NCI-H226 (cell line): ENCODE results near the gene BMPR2.

Source experiments
- DNase-seq: peaks from one replicate; pipeline ENCODE4 v3.0.0-alpha.2; 2015

The BMPR2 gene

GRCh38 chr2:202608142-202608852 lies 232.2 kb downstream of the BMPR2 start:
- no peak for DNase-seq

- no peak for DNase-seq
Measured at GRCh38 chr2:202609381-202610145, 233.4 kb downstream of the BMPR2 start.

- no peak for DNase-seq
Measured at GRCh38 chr2:202610380-202610779, 234.3 kb downstream of the BMPR2 start.

- no peak for DNase-seq
Measured at GRCh38 chr2:202612145-202612544, 236.0 kb downstream of the BMPR2 start.

GRCh38 chr2:202613479-202613878 lies 237.4 kb downstream of the BMPR2 start:
- no peak for DNase-seq
